B cell (primary cell): ENCODE results near the gene IFIT2.

Experiments
- CTCF ChIP-seq: fragments of 200-600 bp; IDR thresholded peaks from one replicate; pipeline ENCODE4 v1.8.0; 2022; ENCODE audit warnings: antibody characterized with exemption, mild to moderate bottlenecking
- EZH2 ChIP-seq: IDR thresholded peaks from 2 replicates; pipeline ENCODE4 v1.6.1; 2012; ENCODE audit warnings: borderline replicate concordance, low read depth, mild to moderate bottlenecking, moderate library complexity, low read length; ENCODE audit not compliant: insufficient read depth, poor library complexity, severe bottlenecking

DNA sequence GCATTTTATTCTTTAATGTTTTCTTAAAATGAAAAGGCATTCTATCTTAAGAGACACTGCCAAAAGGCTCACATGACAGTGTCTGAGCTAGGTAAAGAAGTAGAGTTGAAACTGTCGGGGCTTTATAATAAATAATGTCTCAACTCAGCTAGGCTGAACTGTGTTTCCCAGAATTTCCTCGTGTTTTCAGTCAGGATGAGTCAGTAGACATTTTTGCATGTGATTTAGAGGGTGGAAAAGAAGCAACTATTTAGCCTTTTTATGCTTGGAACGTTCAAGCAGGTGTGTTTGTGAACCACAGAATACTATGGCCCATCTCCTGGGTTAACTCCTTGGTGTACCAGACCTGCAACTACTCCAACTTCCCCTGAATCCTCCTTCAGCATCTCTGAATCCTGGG lies 26.9 kb upstream of the IFIT2 start:
- no peak for TF ChIP-seq CTCF
- TF ChIP-seq EZH2, result no peak
